Muscle of leg (tissue), 16 donors: Measurements from ENCODE around the gene MESP1. TPM values are rescaled to one million over a fixed set of nuclear protein-coding genes. Genes with fewer than 3 reads are reported as not detected.

Experiments used
- DNase-seq: peaks from one replicate; pipeline ENCODE4 v3.0.0; 2013
- H3K27ac ChIP-seq: one replicate; pipeline ENCODE4 v1.5.1; 2013; ENCODE audit warnings: mild to moderate bottlenecking, low read length, control low read depth
- H3K27me3 ChIP-seq: one replicate; pipeline ENCODE4 v1.6.1; 2013; ENCODE audit warnings: low read length; ENCODE audit not compliant: control insufficient read depth, insufficient read depth
- H3K36me3 ChIP-seq: one replicate; pipeline ENCODE4 v1.6.1; 2013; ENCODE audit warnings: low read length; ENCODE audit not compliant: control insufficient read depth, insufficient read depth
- H3K4me1 ChIP-seq: one replicate; pipeline ENCODE4 v1.6.1; 2013; ENCODE audit warnings: low read length; ENCODE audit not compliant: control insufficient read depth, insufficient read depth
- H3K4me3 ChIP-seq: one replicate; pipeline ENCODE4 v1.5.1; 2013; ENCODE audit warnings: low read length, control low read depth
- H3K9me3 ChIP-seq: replicated peaks from 2 replicates; pipeline ENCODE4 v1.6.1; 2013; ENCODE audit warnings: low read depth, low read length; ENCODE audit not compliant: control insufficient read depth
- WGBS: methylation state at CpG from one replicate; pipeline ENCODE4 v1.1.5; 2013; ENCODE audit warnings: missing lambda C conversion rate; ENCODE audit not compliant: insufficient coverage; 5-methylcytosine and 5-hydroxymethylcytosine counted together
- long read RNA-seq, 11 donors: transcript quantifications; one replicate each; lab custom pipeline, GENCODE V29; 2026
- polyA plus RNA-seq, 8 donors: library from polyadenylated mRNA; unstranded; fragments of 120-200 nt; gene quantifications; one replicate each; pipeline versions ENCODE4 v1.2.1 to v1.2.3, GENCODE V29; 2013; ENCODE audit warnings: inconsistent platforms in 1 of 8, low replicate concordance in 1 of 8; ENCODE audit not compliant: insufficient read length in 8 of 8, insufficient read depth in 1 of 8
- total RNA-seq: library from RNA; stranded (reverse); fragments of 120-200 nt; gene quantifications from one replicate; pipeline ENCODE4 v1.2.4, GENCODE V29; 2013

Gene MESP1, protein sequence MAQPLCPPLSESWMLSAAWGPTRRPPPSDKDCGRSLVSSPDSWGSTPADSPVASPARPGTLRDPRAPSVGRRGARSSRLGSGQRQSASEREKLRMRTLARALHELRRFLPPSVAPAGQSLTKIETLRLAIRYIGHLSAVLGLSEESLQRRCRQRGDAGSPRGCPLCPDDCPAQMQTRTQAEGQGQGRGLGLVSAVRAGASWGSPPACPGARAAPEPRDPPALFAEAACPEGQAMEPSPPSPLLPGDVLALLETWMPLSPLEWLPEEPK
- 0.75 TPM for total RNA-seq
- under 1 TPM; 0.13 to 0.86 (median 0.61) TPM for polyA plus RNA-seq
- long read RNA-seq, donor 1: 0 reads
- long read RNA-seq, donor 2: 0 reads
- long read RNA-seq, donor 3, partial matches to known transcripts: 0 of 3 reads
- long read RNA-seq, donor 3, other reads (novel, unspliced or antisense): 0 of 3 reads
- long read RNA-seq, donor 4: 0 reads
- long read RNA-seq, donor 5, partial matches to known transcripts: 0 of 2 reads
- long read RNA-seq, donor 5, other reads (novel, unspliced or antisense): 0 of 2 reads
- long read RNA-seq, donor 6, partial matches to known transcripts: 0 of 1 reads
- long read RNA-seq, donor 6, other reads (novel, unspliced or antisense): 0 of 1 reads
- long read RNA-seq, donor 7: 0 reads
- long read RNA-seq, donor 8, partial matches to known transcripts: 0 of 2 reads
- long read RNA-seq, donor 8, other reads (novel, unspliced or antisense): 0 of 2 reads
- long read RNA-seq, donor 9: 0 reads
- long read RNA-seq, donor 10, partial matches to known transcripts: 0 of 1 reads
- long read RNA-seq, donor 10, other reads (novel, unspliced or antisense): 0 of 1 reads
- long read RNA-seq, donor 11: 0 reads

- 1% methylated on average over 114 of the region's 114 CpGs for WGBS
- Histone ChIP-seq H3K36me3 (no peaks in the 10 kb centered on the region), H3K27me3 (peaks cover 48% of the 10 kb centered on the region), H3K4me1 (peaks cover 10% of the 10 kb centered on the region), H3K4me3 (peak within 1 kb of the TSS; percentile 47), H3K27ac (no peak within 1 kb of the TSS), H3K9me3 (no peaks in the 10 kb centered on the region)
- DNase-seq: peak; percentile 96
Measured at GRCh38 chr15:89750560-89751542, at the start of gene MESP1. Gene MESP1 (minus strand): TSS chr15:89751249. CDS start chr15:89751231, 18 bp downstream.

DNA sequence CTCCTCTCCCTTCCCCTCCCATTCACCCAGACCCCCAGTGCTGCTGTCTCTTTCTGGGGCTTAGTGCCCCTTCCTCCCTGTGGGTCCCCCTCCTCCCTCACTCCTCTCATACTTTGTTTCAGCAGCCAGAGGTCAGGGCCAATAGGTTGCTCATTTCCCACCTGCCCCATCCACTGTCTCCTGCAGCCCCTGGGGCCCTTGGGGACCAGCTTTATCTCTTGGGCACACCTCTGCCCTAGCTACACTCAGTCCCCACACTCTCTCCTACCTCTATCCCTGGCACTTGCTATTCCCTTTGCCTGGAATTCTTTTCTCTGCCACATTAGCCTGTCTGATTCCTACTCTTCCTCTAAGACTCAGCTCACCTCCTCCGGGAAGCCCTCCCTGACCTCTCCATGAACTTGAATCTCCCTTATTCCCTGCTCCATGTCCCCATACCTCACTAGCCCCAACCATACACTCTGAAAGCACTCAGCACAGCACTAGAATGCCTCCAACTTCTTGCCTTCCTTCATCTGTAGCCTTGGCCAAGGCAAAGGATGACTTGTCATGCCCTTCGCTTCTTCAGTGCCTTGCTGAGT lies 49.0 kb upstream of the MESP1 start:
- H3K4me1 ChIP-seq: peaks cover 4% of the 10 kb centered on the region
- H3K27me3 ChIP-seq: peaks cover 5% of the 10 kb centered on the region
- DNase-seq: no peak
- WGBS: 77% methylated on average over 1 of the region's 2 CpGs
- H3K27ac ChIP-seq: no peak overlapping the region
- no peaks in the 10 kb centered on the region for H3K36me3 ChIP-seq
- H3K4me3 ChIP-seq: no peak overlapping the region
- no peaks in the 10 kb centered on the region for H3K9me3 ChIP-seq

GRCh38 chr15:89799011-89799911 lies 48.2 kb upstream of the MESP1 start:
- WGBS: 72% methylated on average over 17 of the region's 20 CpGs
- no peak for DNase-seq
- Histone ChIP-seq H3K27me3 (peaks cover 5% of the 10 kb centered on the region), H3K36me3 (no peaks in the 10 kb centered on the region), H3K27ac (no peak overlapping the region), H3K9me3 (no peaks in the 10 kb centered on the region), H3K4me3 (no peak overlapping the region), H3K4me1 (peaks cover 4% of the 10 kb centered on the region)

GRCh38 chr15:89797678-89798201 lies 46.7 kb upstream of the MESP1 start:
- H3K9me3 ChIP-seq: no peaks in the 10 kb centered on the region
- DNase-seq: no peak
- 90% methylated on average over 3 of the region's 4 CpGs for WGBS
- H3K27me3 ChIP-seq: peaks cover 5% of the 10 kb centered on the region
- no peak overlapping the region for H3K27ac ChIP-seq
- no peak overlapping the region for H3K4me3 ChIP-seq
- peaks cover 4% of the 10 kb centered on the region for H3K4me1 ChIP-seq
- H3K36me3 ChIP-seq: no peaks in the 10 kb centered on the region

DNA sequence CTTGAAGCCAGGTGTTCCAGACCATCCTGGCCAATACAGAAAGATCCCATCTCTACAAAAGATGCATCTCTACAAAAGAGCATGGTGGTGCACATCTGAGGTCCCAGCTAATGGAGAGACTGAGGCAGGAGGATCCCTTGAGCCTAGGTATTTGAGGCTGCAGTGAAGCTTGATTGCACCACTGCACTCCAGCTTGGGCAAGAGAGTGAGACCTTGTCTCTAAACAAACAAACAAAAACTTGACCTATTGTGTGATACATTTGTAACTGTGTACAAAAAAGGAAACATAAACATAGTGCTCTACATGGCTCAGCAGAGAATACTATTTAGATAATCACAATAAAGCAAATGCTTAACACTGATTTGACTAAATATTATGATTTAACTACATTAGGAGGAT lies 44.9 kb upstream of the MESP1 start:
- no peak for DNase-seq
- no peaks in the 10 kb centered on the region for H3K36me3 ChIP-seq

GRCh38 chr15:89794627-89795241 lies 43.7 kb upstream of the MESP1 start:
- no peak overlapping the region for H3K27ac ChIP-seq
- H3K9me3 ChIP-seq: no peaks in the 10 kb centered on the region
- H3K36me3 ChIP-seq: no peaks in the 10 kb centered on the region
- peaks cover 5% of the 10 kb centered on the region for H3K27me3 ChIP-seq
- H3K4me3 ChIP-seq: no peak overlapping the region
- DNase-seq: peak; percentile 74
- 36% methylated on average over 4 of the region's 5 CpGs for WGBS
- H3K4me1 ChIP-seq: no peaks in the 10 kb centered on the region

More for the DNA sequence above, 44.9 kb upstream of the MESP1 start:
- Histone ChIP-seq H3K4me3 (no peak overlapping the region), H3K4me1 (no peaks in the 10 kb centered on the region), H3K9me3 (no peaks in the 10 kb centered on the region), H3K27me3 (peaks cover 5% of the 10 kb centered on the region), H3K27ac (no peak overlapping the region)

- DNase-seq: no peak
- Histone ChIP-seq H3K27ac (no peak overlapping the region), H3K4me3 (no peak overlapping the region), H3K36me3 (no peaks in the 10 kb centered on the region), H3K4me1 (no peaks in the 10 kb centered on the region), H3K9me3 (peaks cover 9% of the 10 kb centered on the region), H3K27me3 (no peaks in the 10 kb centered on the region)
- WGBS: 93% methylated on average over 15 of the region's 22 CpGs
Measured at GRCh38 chr15:89792106-89792805, 41.2 kb upstream of the MESP1 start.

DNA sequence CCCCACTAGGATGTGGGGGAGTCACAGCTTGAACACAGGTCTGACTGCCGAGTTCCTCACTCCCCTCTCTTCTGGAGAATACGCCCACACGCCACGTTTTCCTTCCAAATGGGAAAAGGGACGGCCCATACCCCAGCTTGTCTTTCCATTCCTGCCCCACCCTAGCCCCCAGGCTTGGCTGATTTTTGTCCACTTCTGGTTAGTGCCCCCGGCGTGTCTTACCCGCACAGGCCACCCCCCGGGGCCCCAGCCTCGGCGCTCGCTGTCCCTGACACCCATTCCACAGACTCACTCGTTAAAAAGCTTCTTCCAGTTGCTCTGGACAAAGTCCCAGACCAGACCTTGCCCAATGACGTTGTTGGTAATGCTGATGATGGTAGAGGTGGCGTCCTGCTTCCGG lies 39.6 kb upstream of the MESP1 start:
- Histone ChIP-seq H3K4me3 (no peak overlapping the region), H3K36me3 (no peaks in the 10 kb centered on the region), H3K27ac (no peak overlapping the region), H3K9me3 (peaks cover 9% of the 10 kb centered on the region), H3K4me1 (no peaks in the 10 kb centered on the region), H3K27me3 (no peaks in the 10 kb centered on the region)
- DNase-seq: no peak
- 80% methylated on average over 11 of the region's 16 CpGs for WGBS
